GM12874 (cell line): ENCODE measurements around the gene CADM4.

ENCODE experiments used
- CTCF ChIP-seq: IDR thresholded peaks from 2 replicates; pipeline ENCODE4 v1.5.1; 2011; ENCODE audit warnings: low read depth, mild to moderate bottlenecking, control low read depth, low read length, moderate library complexity; ENCODE audit not compliant: insufficient read depth

The CADM4 gene

DNA sequence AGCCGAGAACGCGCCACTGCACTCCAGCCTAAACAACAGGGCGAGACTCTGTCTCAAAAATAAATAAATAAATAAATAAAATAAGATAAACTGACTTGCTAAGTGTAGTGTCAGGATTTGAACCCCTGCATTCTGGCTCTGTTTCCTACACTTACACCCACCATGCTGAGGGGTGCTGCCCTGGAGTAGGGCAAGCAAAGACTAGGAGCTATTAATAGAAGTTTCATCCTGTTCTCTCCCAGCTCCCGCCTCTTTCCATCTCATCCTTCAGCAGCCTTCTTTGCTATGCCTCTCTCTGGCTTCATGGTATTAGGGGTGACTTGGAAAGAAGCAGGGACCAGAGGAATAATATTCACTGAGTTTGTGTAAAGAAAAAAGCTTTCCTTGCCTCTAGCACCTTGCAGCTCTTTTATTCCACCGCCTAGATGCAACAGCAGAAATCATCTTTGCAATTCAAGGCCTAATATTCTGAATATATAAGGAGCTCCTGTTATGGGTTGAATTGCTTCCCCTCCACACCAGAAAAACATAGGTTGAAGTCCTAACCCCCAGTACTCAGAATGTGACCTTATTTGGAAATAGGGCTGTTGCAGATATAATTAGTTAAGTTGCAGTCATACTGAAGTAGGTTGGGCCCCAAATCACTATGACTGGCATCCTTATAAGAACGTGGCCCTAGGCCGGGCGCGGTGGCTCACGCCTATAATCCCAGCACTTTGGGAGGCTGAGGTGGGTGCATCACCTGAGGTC is 39.0 kb upstream of the CADM4 start:
- no peak for TF ChIP-seq CTCF

GRCh38 chr19:43675906-43676305 is 36.3 kb upstream of the CADM4 start:
- no peak for TF ChIP-seq CTCF

GRCh38 chr19:43675269-43675879 is 35.7 kb upstream of the CADM4 start:
- TF ChIP-seq CTCF = no peak

DNA sequence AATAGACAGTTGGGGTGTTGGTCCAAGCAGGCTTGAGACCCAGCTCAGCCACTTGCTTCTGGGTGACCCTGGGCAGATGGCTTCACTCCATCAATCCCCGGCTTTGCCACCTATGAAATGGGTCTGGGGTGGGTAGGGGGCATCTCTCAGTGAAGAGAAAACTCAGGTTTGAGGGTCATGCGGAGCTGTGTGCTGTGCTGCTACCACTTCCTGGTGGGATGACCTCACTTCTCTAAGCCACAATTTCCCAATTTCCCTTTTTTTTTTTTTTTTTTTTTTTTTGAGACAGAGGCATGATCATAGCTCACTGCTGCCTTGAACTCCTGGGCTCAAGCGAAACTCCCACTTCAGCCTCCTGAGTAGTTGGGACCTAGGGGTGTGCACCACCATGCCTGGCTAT is 34.9 kb upstream of the CADM4 start:
- no peak for TF ChIP-seq CTCF

- no peak for TF ChIP-seq CTCF
Observed at GRCh38 chr19:43674183-43674582, 34.5 kb upstream of the CADM4 start.

DNA sequence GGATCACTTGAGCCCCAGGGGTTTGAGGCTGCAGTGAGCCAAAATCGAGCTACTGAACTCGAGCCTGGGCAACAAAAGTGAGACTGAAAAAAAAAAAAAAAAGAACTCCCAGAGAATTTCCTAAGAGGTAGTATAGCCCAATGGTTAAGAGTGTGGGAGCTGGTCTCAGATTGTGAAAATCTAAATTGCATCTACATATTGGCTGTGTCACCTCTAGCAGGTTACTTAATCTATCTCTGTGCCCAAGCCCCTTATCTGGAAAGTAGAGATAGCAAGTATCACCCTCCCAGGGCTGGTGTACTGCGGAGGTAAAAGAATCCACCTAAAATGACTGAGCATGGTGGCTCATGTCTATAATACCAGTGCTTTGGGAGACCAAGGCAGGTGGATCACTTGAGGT is 34.0 kb upstream of the CADM4 start:
- TF ChIP-seq CTCF = no peak

DNA sequence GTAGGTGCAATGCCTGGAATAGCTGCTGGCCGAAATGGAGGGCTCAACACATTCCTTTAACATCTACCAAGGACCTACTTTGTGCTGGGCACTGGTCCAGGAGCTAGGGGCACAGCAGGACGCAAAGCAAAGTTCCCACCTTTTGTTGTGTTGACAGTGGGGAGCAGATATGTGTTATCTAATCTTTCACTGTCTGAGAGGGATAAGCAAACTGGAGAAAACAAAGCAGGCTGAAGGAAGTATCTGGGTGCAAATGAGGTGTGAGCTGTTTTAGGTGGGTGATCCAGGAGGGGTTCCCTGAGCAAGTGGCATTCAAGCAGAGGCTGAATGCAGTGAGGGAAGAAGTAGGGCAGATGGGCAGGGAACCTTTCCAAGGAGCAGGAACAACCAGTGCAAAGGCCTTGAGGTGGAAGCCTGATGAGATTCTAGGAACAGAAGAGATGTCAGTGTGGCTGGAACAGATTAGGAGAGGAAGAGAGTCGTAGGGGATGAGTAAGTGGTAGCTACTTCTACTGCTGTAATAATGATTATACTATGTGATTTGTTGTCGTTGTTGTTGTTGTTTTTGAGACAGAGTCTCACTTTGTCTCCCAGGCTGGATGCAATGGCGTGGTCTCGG is 32.5 kb upstream of the CADM4 start:
- no peak for TF ChIP-seq CTCF
